Spleen (tissue), 7 donors: ENCODE data around the gene CRIP1.

Experiments used
- POLR2A ChIP-seq, 3 donors: fragments of 450-650 bp; IDR thresholded peaks; one replicate each; pipeline ENCODE4 v1.5.1; 2017; ENCODE audit warnings: antibody characterized with exemption in 3 of 3, mild to moderate bottlenecking in 1 of 3
- TF ChIP-seq, protein P1 (sequence below), 11 experiments: fragments of 200-600 bp in 7 of 11; fragments of 450-650 bp in 4 of 11; sonication (generic) in 4 of 11; IDR thresholded peaks in 8 of 11; conservative IDR thresholded peaks in 3 of 11; 1 replicate in 7 of 11; 2 replicates in 4 of 11; pipeline versions ENCODE4 v1.4.0 to v1.8.0; 2016 to 2021; ENCODE audit warnings: antibody characterized with exemption in 11 of 11, inconsistent platforms in 4 of 11, mild to moderate bottlenecking in 1 of 11
- donor health status: DM: no; HTN: no; CAD: no; lungs with moderate emphysema.
- donor health status: DM: no; HTN: no; CAD: no.
- donor health status: DM: no; HTN: no; CAD: no.

DNA sequence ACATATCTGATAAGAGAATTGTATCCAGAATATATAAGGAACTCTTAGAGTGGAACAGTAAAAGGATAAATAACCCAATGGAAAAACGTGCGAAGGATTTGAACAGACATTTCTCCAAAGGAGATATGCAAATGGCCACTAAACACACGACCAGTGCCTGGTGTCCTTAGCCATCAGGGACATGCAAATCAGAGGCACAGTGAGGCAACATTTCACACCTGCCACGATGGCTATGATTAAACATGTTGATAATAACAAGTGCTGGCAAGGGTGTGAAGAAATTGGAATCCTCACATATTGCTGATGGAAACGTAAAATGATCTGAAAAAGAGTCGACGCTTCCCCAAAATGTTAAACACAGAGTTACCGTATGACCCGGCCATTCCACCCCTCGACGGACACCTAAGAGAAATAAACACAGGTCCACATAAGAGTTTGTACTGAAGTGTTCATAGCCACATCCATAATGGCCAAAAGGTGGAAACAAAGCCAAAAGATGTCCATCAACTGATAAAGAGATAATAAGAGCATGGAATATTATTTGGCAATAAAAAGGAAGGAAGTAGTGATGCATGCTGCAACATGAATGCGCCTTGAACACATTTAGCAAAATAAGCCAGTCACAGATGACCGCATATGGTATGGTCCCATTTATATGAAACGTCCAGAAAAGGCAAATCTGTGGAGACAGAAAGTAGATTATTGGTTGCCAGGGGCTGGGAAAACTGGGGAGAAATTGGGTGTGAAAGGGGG, 33.4 kb downstream of the CRIP1 start:
- TF ChIP-seq, protein P1, sequence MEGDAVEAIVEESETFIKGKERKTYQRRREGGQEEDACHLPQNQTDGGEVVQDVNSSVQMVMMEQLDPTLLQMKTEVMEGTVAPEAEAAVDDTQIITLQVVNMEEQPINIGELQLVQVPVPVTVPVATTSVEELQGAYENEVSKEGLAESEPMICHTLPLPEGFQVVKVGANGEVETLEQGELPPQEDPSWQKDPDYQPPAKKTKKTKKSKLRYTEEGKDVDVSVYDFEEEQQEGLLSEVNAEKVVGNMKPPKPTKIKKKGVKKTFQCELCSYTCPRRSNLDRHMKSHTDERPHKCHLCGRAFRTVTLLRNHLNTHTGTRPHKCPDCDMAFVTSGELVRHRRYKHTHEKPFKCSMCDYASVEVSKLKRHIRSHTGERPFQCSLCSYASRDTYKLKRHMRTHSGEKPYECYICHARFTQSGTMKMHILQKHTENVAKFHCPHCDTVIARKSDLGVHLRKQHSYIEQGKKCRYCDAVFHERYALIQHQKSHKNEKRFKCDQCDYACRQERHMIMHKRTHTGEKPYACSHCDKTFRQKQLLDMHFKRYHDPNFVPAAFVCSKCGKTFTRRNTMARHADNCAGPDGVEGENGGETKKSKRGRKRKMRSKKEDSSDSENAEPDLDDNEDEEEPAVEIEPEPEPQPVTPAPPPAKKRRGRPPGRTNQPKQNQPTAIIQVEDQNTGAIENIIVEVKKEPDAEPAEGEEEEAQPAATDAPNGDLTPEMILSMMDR (IDR thresholded peaks at IDR 0.05 in 8 of 11, conservative IDR thresholded peaks at IDR 0.05 in 3 of 11) = no peak
- no peak for TF ChIP-seq POLR2A (IDR thresholded peaks at IDR 0.05)
